ENCODE results near the gene MYH2. TPM values are rescaled to one million over a fixed set of nuclear protein-coding genes. Genes with fewer than 3 reads are reported as not detected.

The MYH2 gene
- total and polyA plus RNA-seq, 2 of the 13 experiments (the other 11 are each of a cell fraction or from before 2014, with no cell fraction given): not detected

DNA sequence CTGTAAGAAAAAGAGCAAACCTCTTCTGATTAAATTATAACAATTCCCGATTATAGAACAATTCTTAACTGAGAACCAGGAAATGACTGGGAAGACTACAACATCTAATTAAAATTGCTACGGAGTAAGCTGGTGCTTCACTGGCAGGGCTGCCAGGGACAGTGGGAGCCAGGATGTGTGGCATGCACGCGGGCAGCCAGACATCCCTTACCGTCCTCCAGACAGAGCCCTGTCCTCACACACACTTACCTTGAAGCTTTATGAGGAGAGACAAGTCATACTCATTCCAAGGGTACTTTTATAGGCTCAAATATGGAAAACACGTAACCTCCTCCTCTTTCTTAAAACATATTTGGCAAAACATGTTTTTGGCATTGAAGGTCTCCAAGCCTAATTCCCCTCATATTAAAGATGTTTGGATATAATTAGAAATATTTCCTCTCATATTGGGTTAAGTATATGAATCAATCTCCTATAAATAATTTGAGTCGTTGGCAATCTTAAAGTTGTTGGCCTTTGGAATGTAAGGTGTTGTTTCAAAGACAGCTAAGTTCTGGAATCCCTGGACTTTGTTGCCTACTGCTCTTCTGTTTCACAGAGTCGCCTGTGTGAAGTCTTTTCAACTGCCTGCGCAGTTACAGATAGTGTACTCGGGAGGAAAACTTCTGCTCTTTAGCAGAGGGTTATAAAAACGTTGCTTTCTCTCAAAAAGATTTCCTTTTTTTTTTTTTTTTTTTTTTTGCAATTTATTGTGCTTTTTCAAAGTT is 31.0 kb downstream of the MYH2 start, which contains the start of gene MYH1 (continued):
- TF ChIP-seq, protein P1, sequence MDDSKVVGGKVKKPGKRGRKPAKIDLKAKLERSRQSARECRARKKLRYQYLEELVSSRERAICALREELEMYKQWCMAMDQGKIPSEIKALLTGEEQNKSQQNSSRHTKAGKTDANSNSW (CRISPR knock-in tag; IDR thresholded peaks at IDR 0.05; ENCODE audit: borderline replicate concordance): no peak
- no peak for TF ChIP-seq ZNF850 (CRISPR knock-in tag; conservative IDR thresholded peaks at IDR 0.05)

DNA sequence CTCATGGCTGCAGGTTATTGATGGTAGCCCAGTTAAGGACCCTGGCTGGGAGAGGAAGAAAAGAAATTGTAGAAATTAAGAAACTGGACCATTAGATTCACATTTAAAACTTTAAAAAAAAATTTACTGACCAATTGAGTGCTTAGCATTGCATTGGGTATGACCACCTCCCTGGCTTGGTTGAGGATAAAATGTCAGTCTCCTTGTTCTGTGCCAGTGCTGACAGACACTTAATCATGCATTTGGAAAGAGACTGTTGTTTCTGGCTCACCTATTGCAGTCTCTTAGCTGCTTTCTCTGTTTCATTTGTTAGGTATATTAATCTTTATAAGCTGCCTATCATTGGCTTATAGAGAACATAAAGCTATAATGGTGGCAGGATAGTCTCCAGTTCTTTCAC is 32.8 kb downstream of the MYH2 start:
- H3K4me3 ChIP-seq (replicated peaks in 1 of 3; ENCODE audit: insufficient read depth in 1 of 3, low read depth in 2 of 3, low read length in 3 of 3): no peak overlapping the region
- ATAC-seq (no peak), DNase-seq (ENCODE audit: low spot score) (no peak), FAIRE-seq (no peak)
- TF ChIP-seq, protein P2, sequence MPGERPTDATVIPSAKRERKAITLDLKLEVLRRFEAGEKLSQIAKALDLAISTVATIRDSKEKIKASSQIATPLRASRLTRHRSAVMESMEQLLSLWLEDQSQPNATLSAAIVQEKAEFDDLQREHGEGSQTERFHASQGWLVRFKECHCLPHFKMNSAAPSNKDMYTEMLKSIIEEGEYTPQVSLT (CRISPR knock-in tag; IDR thresholded peaks at IDR 0.05; ENCODE audit: borderline replicate concordance, low read depth): no peak
- TF ChIP-seq ZNF564 (CRISPR knock-in tag; IDR thresholded peaks at IDR 0.05) (no peak), ZNF101 (CRISPR knock-in tag; IDR thresholded peaks at IDR 0.05; ENCODE audit: borderline replicate concordance, low read depth) (no peak), NFYC (CRISPR knock-in tag; IDR thresholded peaks at IDR 0.05) (no peak), AGO2 (optimal IDR thresholded peaks at IDR 0.05; ENCODE audit: low read depth, low read length) (no peak), EZH2 (conservative IDR thresholded peaks at IDR 0.05; ENCODE audit: low read depth, low read length) (no peak)
- TF ChIP-seq, protein P3, sequence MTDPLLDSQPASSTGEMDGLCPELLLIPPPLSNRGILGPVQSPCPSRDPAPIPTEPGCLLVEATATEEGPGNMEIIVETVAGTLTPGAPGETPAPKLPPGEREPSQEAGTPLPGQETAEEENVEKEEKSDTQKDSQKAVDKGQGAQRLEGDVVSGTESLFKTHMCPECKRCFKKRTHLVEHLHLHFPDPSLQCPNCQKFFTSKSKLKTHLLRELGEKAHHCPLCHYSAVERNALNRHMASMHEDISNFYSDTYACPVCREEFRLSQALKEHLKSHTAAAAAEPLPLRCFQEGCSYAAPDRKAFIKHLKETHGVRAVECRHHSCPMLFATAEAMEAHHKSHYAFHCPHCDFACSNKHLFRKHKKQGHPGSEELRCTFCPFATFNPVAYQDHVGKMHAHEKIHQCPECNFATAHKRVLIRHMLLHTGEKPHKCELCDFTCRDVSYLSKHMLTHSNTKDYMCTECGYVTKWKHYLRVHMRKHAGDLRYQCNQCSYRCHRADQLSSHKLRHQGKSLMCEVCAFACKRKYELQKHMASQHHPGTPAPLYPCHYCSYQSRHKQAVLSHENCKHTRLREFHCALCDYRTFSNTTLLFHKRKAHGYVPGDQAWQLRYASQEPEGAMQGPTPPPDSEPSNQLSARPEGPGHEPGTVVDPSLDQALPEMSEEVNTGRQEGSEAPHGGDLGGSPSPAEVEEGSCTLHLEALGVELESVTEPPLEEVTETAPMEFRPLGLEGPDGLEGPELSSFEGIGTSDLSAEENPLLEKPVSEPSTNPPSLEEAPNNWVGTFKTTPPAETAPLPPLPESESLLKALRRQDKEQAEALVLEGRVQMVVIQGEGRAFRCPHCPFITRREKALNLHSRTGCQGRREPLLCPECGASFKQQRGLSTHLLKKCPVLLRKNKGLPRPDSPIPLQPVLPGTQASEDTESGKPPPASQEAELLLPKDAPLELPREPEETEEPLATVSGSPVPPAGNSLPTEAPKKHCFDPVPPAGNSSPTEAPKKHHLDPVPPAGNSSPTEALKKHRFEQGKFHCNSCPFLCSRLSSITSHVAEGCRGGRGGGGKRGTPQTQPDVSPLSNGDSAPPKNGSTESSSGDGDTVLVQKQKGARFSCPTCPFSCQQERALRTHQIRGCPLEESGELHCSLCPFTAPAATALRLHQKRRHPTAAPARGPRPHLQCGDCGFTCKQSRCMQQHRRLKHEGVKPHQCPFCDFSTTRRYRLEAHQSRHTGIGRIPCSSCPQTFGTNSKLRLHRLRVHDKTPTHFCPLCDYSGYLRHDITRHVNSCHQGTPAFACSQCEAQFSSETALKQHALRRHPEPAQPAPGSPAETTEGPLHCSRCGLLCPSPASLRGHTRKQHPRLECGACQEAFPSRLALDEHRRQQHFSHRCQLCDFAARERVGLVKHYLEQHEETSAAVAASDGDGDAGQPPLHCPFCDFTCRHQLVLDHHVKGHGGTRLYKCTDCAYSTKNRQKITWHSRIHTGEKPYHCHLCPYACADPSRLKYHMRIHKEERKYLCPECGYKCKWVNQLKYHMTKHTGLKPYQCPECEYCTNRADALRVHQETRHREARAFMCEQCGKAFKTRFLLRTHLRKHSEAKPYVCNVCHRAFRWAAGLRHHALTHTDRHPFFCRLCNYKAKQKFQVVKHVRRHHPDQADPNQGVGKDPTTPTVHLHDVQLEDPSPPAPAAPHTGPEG (CRISPR knock-in tag; IDR thresholded peaks at IDR 0.05): no peak
- H2AFZ ChIP-seq (ENCODE audit: low read length): no peak overlapping the region
- no TSS peak for BruUV-seq (replicated peaks)
- 0 out of 5 replicates have a peak, but pooled peaks cover 0 to 8% of the 10 kb centered on the region in 2 experiments for H3K27me3 ChIP-seq (ENCODE audit: control insufficient read depth in 1 of 2, insufficient read depth in 2 of 2, low read length in 2 of 2)
- H3K27ac ChIP-seq (ENCODE audit: extremely low read length, insufficient read depth, low read length): no peak overlapping the region
- in situ Hi-C loops (cut with HindIII; ENCODE audit: extremely low pct_ligation_motif_present, low pct_unique_long_range_greater_than_20kb) (no loop called here), intact Hi-C loops (cut with micrococcal nuclease; ENCODE audit: unreplicated experiment) (no loop called here)
- H3K4me1 ChIP-seq (ENCODE audit: insufficient read depth, low read length): peaks cover 6% of the 10 kb centered on the region
- ChIA-PET POLR2A (no interaction called here), CTCF (ENCODE audit: low intra/inter-chr PET ratio, low total read pairs) (no interaction called here)
- H3K36me3 ChIP-seq (replicated peaks in 1 of 2; ENCODE audit: control insufficient read depth in 1 of 2, insufficient read depth in 2 of 2, low read length in 2 of 2): no peaks in the 10 kb centered on the region
- no peak overlapping the region for H3K9ac ChIP-seq (ENCODE audit: insufficient read depth, low read depth, low read length)
- H3K9me3 ChIP-seq (ENCODE audit: low read length): no peaks in the 10 kb centered on the region
- no peaks in the 10 kb centered on the region for H4K20me1 ChIP-seq (ENCODE audit: insufficient read depth, low read length)
- no peaks in the 10 kb centered on the region for H3K79me2 ChIP-seq (ENCODE audit: insufficient read depth, low read length)
- no peak overlapping the region for H3K4me2 ChIP-seq (ENCODE audit: low read depth, low read length)

Data from HepG2 (cell line).